ENCODE results near the gene TMCO2. TPM values are rescaled to one million over a fixed set of nuclear protein-coding genes. Genes with fewer than 3 reads are reported as not detected.

The TMCO2 gene
- polyA plus RNA-seq, 1 donor: not detected

DNA sequence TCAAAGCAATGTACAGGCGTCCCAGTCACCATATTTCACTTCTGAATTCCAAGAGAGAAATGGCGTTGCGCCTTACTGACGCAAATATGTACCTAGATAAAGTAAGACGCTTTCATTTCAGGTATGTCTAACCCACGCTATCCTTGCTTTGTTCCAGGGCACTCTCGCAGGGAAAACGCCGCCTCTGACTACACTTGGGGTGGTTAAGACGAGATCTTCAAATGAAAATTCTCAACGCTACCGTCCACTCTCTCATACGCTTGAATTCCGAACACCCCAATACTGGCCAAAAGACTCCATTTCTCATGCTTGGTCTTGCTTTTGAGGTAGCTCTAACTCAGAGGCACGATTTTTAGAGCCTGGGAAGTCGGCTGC lies 9.6 kb downstream of the TMCO2 start:
- DNase-seq: no peak
- H3K4me3 ChIP-seq (ENCODE audit: low read length): peak overlapping the region; percentile 99
- peaks cover 13% of the 10 kb centered on the region for H3K36me3 ChIP-seq (ENCODE audit: control insufficient read depth, insufficient read depth, low read length)
- WGBS (ENCODE audit: insufficient coverage, low lambda C conversion rate): no CpG with 5 or more reads among the region's 16 CpGs
- no peaks in the 10 kb centered on the region for H3K27me3 ChIP-seq (ENCODE audit: control insufficient read depth, insufficient read depth, low read length)
- H3K27ac ChIP-seq (ENCODE audit: low read length): peak overlapping the region; percentile 99
- H3K4me1 ChIP-seq (ENCODE audit: control insufficient read depth, insufficient read depth, low read length): peaks cover 9% of the 10 kb centered on the region
- H3K9me3 ChIP-seq (ENCODE audit: control insufficient read depth, low read depth, low read length): no peaks in the 10 kb centered on the region

DNA sequence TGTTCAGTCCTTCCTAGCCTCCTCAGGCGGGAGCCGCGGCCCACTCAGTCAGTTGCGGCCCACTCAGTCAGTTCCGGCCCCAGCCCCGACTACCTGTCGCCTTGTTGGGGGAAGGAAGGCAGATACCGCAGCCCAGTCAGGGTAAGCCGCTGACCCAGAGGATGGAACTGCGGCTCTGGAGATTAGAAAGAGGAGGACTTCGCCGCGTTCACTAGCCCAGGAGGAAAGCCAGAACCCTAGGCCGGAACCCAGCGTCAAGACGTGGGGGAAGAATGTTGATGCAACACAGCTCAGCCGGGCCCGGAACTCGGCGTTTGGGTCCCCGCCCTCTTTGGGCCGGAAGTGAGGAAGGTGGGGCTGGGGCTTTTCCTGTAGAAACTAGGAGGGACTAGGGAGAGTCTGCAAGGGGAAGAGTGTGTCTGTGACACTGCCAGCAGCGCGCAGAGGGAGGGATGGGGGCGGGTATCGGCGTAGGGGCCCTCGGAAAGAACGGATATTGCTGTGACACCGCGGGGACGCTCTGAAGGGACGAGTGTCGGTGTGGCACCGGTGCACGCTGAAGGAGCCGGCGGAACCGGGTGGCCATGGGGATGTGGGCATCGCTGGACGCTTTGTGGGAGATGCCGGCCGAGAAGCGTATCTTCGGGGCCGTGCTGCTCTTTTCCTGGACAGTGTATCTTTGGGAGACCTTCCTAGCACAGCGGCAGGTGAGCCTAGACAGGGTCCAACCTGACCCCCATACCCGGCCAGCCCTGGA lies 10.1 kb downstream of the TMCO2 start, which contains the start of gene ZMPSTE24:
Gene ZMPSTE24 (plus strand): TSS at position 549 of the 757 bp plus-strand sequence. CDS start 36 bp downstream, at position 585.
- Histone ChIP-seq H3K27me3 (ENCODE audit: control insufficient read depth, insufficient read depth, low read length) (no peaks in the 10 kb centered on the region), H3K4me1 (ENCODE audit: control insufficient read depth, insufficient read depth, low read length) (peaks cover 9% of the 10 kb centered on the region), H3K27ac (ENCODE audit: low read length) (peak within 1 kb of the TSS; percentile 99), H3K9me3 (ENCODE audit: control insufficient read depth, low read depth, low read length) (no peaks in the 10 kb centered on the region), H3K4me3 (ENCODE audit: low read length) (peak within 1 kb of the TSS; percentile 99), H3K36me3 (ENCODE audit: control insufficient read depth, insufficient read depth, low read length) (peaks cover 16% of the 10 kb centered on the region)
- DNase-seq: peak; percentile 96 to 98
- WGBS (ENCODE audit: insufficient coverage, low lambda C conversion rate): no CpG with 5 or more reads among the region's 48 CpGs

DNA sequence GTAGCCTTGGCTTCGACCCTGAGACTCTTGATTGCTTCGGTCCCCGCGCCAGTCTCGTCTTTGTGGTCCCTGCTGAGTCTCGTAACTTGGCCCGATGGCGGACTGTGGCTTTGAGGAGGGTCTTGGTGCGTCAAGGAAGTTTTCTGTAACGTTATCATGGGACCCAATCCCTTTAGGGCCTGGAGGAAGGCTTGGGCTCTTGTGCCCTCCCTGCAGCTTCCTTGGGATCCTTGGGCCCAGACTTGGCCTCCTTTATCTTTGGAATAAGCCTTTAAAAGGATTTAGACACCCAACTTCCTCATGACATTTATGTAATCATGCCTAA lies 10.7 kb downstream of the TMCO2 start:
- Histone ChIP-seq H3K4me3 (ENCODE audit: low read length) (peak overlapping the region; percentile 99), H3K27me3 (ENCODE audit: control insufficient read depth, insufficient read depth, low read length) (no peaks in the 10 kb centered on the region), H3K4me1 (ENCODE audit: control insufficient read depth, insufficient read depth, low read length) (peaks cover 9% of the 10 kb centered on the region), H3K9me3 (ENCODE audit: control insufficient read depth, low read depth, low read length) (no peaks in the 10 kb centered on the region), H3K36me3 (ENCODE audit: control insufficient read depth, insufficient read depth, low read length) (peaks cover 21% of the 10 kb centered on the region), H3K27ac (ENCODE audit: low read length) (peak overlapping the region; percentile 99)
- WGBS (ENCODE audit: insufficient coverage, low lambda C conversion rate): no CpG with 5 or more reads among the region's 10 CpGs
- no peak for DNase-seq

DNA sequence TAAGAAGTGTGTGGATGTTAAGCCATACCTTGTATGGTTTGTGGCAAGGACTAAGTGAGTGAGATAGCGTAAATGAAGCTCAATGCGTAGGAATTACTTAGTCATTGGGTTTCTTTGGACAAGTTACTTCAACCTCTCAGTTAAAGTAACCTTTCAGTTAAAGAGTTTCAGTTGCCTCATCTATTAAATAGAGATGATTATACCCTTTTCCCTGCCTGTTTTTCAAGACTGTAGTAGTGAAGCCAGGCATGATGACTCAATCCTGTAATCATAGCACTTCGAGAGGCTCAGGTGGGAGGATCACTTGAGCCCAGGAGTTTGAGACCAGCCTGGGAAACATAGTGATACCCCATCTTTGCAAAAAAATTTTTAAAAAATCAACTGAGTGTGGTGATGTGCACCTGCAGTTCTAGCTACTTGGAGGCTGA lies 16.6 kb downstream of the TMCO2 start:
- no peak for DNase-seq
- Histone ChIP-seq H3K27ac (ENCODE audit: low read length) (no peak overlapping the region), H3K9me3 (ENCODE audit: control insufficient read depth, low read depth, low read length) (no peaks in the 10 kb centered on the region), H3K36me3 (ENCODE audit: control insufficient read depth, insufficient read depth, low read length) (peaks cover 38% of the 10 kb centered on the region), H3K27me3 (ENCODE audit: control insufficient read depth, insufficient read depth, low read length) (no peaks in the 10 kb centered on the region), H3K4me3 (ENCODE audit: low read length) (no peak overlapping the region), H3K4me1 (ENCODE audit: control insufficient read depth, insufficient read depth, low read length) (no peaks in the 10 kb centered on the region)
- WGBS (ENCODE audit: insufficient coverage, low lambda C conversion rate): 100% methylated on average over 2 of the region's 3 CpGs

DNA sequence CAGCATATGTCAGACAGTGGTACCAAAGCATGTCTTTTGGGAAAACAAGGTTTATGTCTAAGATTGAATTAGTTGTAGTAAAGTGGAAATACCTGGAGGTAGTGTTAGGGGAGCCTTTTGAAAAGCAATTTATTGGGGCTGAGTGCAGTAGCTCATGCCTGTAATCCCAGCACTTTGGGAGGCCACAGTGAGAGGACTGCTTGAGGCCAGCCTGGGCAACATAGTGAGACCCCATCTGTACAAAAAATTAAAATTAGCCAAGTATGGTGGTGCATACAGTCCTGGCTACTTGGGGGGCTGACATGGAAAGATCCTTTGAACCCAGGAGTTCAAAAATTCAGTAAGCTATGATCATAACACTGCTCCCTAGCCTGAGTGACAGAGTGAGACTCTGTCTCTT lies 17.6 kb downstream of the TMCO2 start:
- DNase-seq: no peak
- Histone ChIP-seq H3K4me1 (ENCODE audit: control insufficient read depth, insufficient read depth, low read length) (no peaks in the 10 kb centered on the region), H3K9me3 (ENCODE audit: control insufficient read depth, low read depth, low read length) (no peaks in the 10 kb centered on the region), H3K27ac (ENCODE audit: low read length) (no peak overlapping the region), H3K36me3 (ENCODE audit: control insufficient read depth, insufficient read depth, low read length) (peaks cover 44% of the 10 kb centered on the region), H3K4me3 (ENCODE audit: low read length) (no peak overlapping the region), H3K27me3 (ENCODE audit: control insufficient read depth, insufficient read depth, low read length) (no peaks in the 10 kb centered on the region)

DNA sequence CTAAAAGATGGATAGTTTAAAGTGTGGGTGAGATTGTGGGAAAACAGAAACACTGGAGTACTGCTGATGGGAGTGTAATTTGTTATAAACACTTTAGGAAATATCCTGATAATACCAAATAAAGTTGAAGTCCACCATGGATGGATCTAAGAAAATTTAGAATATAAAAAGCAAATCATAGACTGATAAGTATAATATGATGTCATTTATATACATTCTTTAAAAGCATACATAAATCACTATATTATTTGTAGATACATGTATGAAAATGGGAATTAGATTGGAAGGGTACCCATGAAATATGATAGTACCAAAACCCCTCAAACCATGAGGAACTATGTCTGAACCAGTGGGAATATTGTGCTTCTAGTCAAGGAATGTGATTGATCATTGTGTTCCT lies 18.2 kb downstream of the TMCO2 start:
- H3K9me3 ChIP-seq (ENCODE audit: control insufficient read depth, low read depth, low read length): no peaks in the 10 kb centered on the region
- DNase-seq: no peak
- H3K27ac ChIP-seq (ENCODE audit: low read length): no peak overlapping the region
- no peaks in the 10 kb centered on the region for H3K4me1 ChIP-seq (ENCODE audit: control insufficient read depth, insufficient read depth, low read length)
- peaks cover 48% of the 10 kb centered on the region for H3K36me3 ChIP-seq (ENCODE audit: control insufficient read depth, insufficient read depth, low read length)
- H3K27me3 ChIP-seq (ENCODE audit: control insufficient read depth, insufficient read depth, low read length): no peaks in the 10 kb centered on the region
- H3K4me3 ChIP-seq (ENCODE audit: low read length): no peak overlapping the region

DNA sequence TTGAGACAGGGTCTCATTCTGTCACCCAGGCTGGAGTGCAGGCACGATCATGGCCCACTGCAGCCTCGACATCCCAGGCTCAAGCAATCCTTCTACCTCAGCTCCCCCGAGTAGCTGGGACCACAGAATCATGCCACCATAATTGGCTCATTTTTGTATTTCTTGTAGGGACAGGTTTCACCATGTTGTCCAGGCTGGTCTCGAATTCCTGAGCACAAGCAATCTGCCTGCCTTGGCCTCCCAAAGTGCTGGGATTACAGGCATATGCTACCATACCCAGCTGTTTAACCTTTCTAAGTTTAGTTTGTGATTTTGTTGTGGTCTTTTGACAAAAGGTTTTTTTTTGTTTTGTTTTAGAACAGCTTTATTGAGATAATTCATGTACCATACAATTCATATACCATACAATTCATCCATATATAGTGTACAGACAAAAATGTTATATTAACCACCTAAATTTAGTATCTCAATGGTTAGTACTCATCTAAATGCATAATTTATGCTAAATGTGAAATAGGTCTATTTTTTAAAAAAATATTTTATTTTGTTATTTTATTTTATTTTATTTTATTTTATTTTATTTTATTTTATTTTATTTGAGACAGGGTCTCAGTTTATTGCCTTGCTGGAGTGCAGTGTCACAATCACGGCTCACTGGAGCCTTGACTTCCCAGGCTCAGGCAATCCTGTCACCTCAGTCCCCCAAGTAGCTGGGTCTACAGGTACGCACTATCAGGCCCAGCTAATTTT lies 19.2 kb downstream of the TMCO2 start:
- Histone ChIP-seq H3K9me3 (ENCODE audit: control insufficient read depth, low read depth, low read length) (no peaks in the 10 kb centered on the region), H3K4me3 (ENCODE audit: low read length) (no peak overlapping the region), H3K27ac (ENCODE audit: low read length) (no peak overlapping the region), H3K27me3 (ENCODE audit: control insufficient read depth, insufficient read depth, low read length) (no peaks in the 10 kb centered on the region), H3K4me1 (ENCODE audit: control insufficient read depth, insufficient read depth, low read length) (no peaks in the 10 kb centered on the region), H3K36me3 (ENCODE audit: control insufficient read depth, insufficient read depth, low read length) (peaks cover 45% of the 10 kb centered on the region)
- DNase-seq: no peak
- no CpG with 5 or more reads among the region's 6 CpGs for WGBS (ENCODE audit: insufficient coverage, low lambda C conversion rate)

DNA sequence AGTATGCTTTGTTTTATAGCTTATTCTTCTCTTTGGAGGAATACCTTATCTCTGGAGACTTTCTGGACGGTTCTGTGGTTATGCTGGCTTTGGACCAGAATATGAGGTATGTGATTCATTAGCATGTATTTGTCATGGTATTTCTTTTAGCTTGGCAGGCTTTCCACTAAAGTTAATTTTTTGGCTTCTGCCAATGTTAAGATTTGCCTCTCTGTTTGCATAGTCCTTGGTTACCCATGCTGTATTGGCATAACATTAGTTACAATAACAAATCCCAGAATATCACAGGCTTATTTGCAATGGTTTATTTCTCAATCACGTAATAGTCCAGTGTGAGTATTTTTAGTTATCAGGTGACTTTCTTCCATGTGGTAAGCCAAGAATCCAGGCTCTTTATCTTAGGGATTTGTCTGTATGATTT lies 20.0 kb downstream of the TMCO2 start:
- no peaks in the 10 kb centered on the region for H3K9me3 ChIP-seq (ENCODE audit: control insufficient read depth, low read depth, low read length)
- WGBS (ENCODE audit: insufficient coverage, low lambda C conversion rate): 86% methylated on average over 1 of the region's 2 CpGs
- peaks cover 48% of the 10 kb centered on the region for H3K36me3 ChIP-seq (ENCODE audit: control insufficient read depth, insufficient read depth, low read length)
- H3K4me3 ChIP-seq (ENCODE audit: low read length): no peak overlapping the region
- DNase-seq: no peak
- H3K27me3 ChIP-seq (ENCODE audit: control insufficient read depth, insufficient read depth, low read length): no peaks in the 10 kb centered on the region
- no peaks in the 10 kb centered on the region for H3K4me1 ChIP-seq (ENCODE audit: control insufficient read depth, insufficient read depth, low read length)
- no peak overlapping the region for H3K27ac ChIP-seq (ENCODE audit: low read length)

DNA sequence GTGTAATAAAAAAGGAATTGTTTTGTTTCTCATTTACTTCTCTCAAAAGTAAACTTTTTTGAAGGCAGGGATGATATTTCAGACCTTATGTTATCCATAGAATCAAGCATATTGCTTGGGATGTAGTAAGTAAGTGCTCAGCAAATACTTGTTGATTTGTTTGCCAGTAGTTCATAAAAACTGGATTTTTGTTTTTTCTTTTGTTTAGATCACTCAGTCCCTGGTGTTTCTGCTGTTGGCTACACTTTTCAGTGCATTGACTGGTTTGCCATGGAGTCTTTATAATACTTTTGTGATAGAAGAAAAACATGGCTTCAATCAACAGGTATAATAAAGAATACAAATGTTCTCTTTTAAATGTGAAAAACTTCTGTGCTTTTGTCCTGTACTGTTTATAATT lies 20.5 kb downstream of the TMCO2 start:
- H3K9me3 ChIP-seq (ENCODE audit: control insufficient read depth, low read depth, low read length): no peaks in the 10 kb centered on the region
- H3K27me3 ChIP-seq (ENCODE audit: control insufficient read depth, insufficient read depth, low read length): no peaks in the 10 kb centered on the region
- peaks cover 47% of the 10 kb centered on the region for H3K36me3 ChIP-seq (ENCODE audit: control insufficient read depth, insufficient read depth, low read length)
- H3K4me3 ChIP-seq (ENCODE audit: low read length): no peak overlapping the region
- DNase-seq: no peak
- no peak overlapping the region for H3K27ac ChIP-seq (ENCODE audit: low read length)
- H3K4me1 ChIP-seq (ENCODE audit: control insufficient read depth, insufficient read depth, low read length): no peaks in the 10 kb centered on the region

DNA sequence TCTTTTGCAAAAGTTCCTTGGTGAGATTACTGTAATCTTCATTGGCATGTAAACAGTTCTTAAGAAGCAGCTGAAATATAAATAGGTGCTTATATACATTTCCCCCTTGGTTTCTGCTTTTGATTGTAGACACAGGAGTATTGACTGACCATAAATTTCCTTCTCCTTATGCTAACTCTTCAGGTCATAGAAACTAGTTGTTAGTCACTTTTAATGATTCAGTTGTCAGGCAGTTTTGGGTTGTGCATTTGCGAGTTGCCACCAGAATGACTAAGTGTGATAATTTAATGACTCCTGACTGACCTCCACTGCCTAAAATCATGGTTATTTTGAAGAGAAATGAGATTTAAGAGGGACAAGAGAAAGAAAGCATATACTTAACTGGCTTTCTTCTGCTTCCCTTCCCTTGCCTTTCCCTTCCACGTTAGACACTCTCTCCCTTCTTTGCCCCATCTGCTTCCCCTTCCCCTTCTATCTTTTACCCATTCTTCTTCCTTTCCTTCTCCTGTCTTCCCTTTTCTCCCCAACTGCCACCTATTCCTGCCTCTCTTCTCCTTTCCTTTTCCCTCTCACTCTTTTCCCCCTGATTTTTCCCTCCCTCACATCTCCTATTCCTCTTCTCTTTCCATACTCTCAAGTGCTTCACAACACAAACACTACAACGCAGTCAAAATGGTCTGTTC lies 22.6 kb downstream of the TMCO2 start:
- WGBS (ENCODE audit: insufficient coverage, low lambda C conversion rate): 91% methylated on average over 1 of the region's 3 CpGs

More for the DNA sequence above, 22.6 kb downstream of the TMCO2 start:
- Histone ChIP-seq H3K27me3 (ENCODE audit: control insufficient read depth, insufficient read depth, low read length) (no peaks in the 10 kb centered on the region), H3K4me3 (ENCODE audit: low read length) (no peak overlapping the region), H3K27ac (ENCODE audit: low read length) (no peak overlapping the region), H3K9me3 (ENCODE audit: control insufficient read depth, low read depth, low read length) (no peaks in the 10 kb centered on the region), H3K4me1 (ENCODE audit: control insufficient read depth, insufficient read depth, low read length) (no peaks in the 10 kb centered on the region), H3K36me3 (ENCODE audit: control insufficient read depth, insufficient read depth, low read length) (peaks cover 46% of the 10 kb centered on the region)
- DNase-seq: no peak

Data from large intestine (tissue), 3 donors.